Spleen (tissue), 11 donors: ENCODE data around the gene TMIGD2. TPM values are rescaled to one million over a fixed set of nuclear protein-coding genes. Genes with fewer than 3 reads are reported as not detected.
"Not testable (repeated sequence)": the region's sequence is repeated elsewhere in the genome, so short reads cannot be mapped to it uniquely, and the experiment has no call there.

Experiments used
- DNase-seq: peaks from one replicate; pipeline ENCODE4 v3.0.0-alpha.2; 2020
- H3K27ac ChIP-seq, 8 donors: fragments of 200-600 bp; sonication (generic) in 7 of 8; 1 replicate in 4 of 8; 2 replicates in 4 of 8; pipeline versions ENCODE4 v1.5.0 to v1.8.0; 2016 to 2021; ENCODE audit warnings: inconsistent platforms in 4 of 8, mild to moderate bottlenecking in 4 of 8, moderate library complexity in 1 of 8
- H3K27me3 ChIP-seq, 7 donors: fragments of 200-600 bp; sonication (generic) in 6 of 7; replicated peaks in 1 of 7; 1 replicate in 4 of 7; 2 replicates in 3 of 7; pipeline versions ENCODE4 v1.5.0 to v1.8.0; 2016 to 2021; ENCODE audit warnings: inconsistent platforms in 3 of 7, mild to moderate bottlenecking in 1 of 7
- H3K36me3 ChIP-seq, 6 donors: fragments of 200-600 bp; sonication (generic) in 5 of 6; 1 replicate in 4 of 6; 2 replicates in 2 of 6; pipeline versions ENCODE4 v1.5.0 to v1.8.0; 2016 to 2021; ENCODE audit warnings: inconsistent platforms in 2 of 6
- H3K4me1 ChIP-seq, 6 donors: fragments of 200-600 bp; sonication (generic) in 5 of 6; 1 replicate in 3 of 6; 2 replicates in 3 of 6; pipeline versions ENCODE4 v1.5.0 to v1.8.0; 2016 to 2021; ENCODE audit warnings: inconsistent platforms in 3 of 6
- H3K4me3 ChIP-seq, 8 donors: fragments of 200-600 bp; sonication (generic) in 7 of 8; 1 replicate in 4 of 8; 2 replicates in 4 of 8; pipeline versions ENCODE4 v1.5.0 to v1.8.0; 2016 to 2021; ENCODE audit warnings: inconsistent platforms in 4 of 8, mild to moderate bottlenecking in 4 of 8, moderate library complexity in 2 of 8
- H3K9me3 ChIP-seq, 8 donors: fragments of 200-600 bp; sonication (generic) in 7 of 8; 1 replicate in 4 of 8; 2 replicates in 4 of 8; pipeline versions ENCODE4 v1.5.0 to v1.8.0; 2016 to 2021; ENCODE audit warnings: inconsistent platforms in 4 of 8
- CTCF ChIP-seq, 11 experiments: fragments of 200-600 bp in 7 of 11; fragments of 450-650 bp in 4 of 11; sonication (generic) in 4 of 11; IDR thresholded peaks in 8 of 11; conservative IDR thresholded peaks in 3 of 11; 1 replicate in 7 of 11; 2 replicates in 4 of 11; pipeline versions ENCODE4 v1.4.0 to v1.8.0; 2016 to 2021; ENCODE audit warnings: antibody characterized with exemption in 11 of 11, inconsistent platforms in 4 of 11, mild to moderate bottlenecking in 1 of 11
- POLR2A ChIP-seq, 3 donors: fragments of 450-650 bp; IDR thresholded peaks; one replicate each; pipeline ENCODE4 v1.5.1; 2017; ENCODE audit warnings: antibody characterized with exemption in 3 of 3, mild to moderate bottlenecking in 1 of 3
- POLR2AphosphoS5 ChIP-seq, 3 donors: sonication (generic); formaldehyde crosslinking; IDR thresholded peaks; one replicate each; pipeline ENCODE4 v1.5.1; 2017; ENCODE audit warnings: antibody characterized with exemption in 3 of 3
- WGBS, 5 donors: extraction: QIAGEN DNeasy Blood & Tissue Kit in 3 of 5; methylation state at CpG; one replicate each; pipeline versions ENCODE4 v1.1.5 to v1.1.7; 2013 to 2018; 5-methylcytosine and 5-hydroxymethylcytosine counted together
- intact Hi-C: fragments of 100-400 bp; cut with DNase I; formaldehyde crosslinking; loops from one replicate; pipeline ENCODE4 v1.15.0; 2023; ENCODE audit warnings: low total_unique reads
- polyA plus RNA-seq, 3 donors: library from polyadenylated mRNA; stranded (reverse); fragments of 200-250 nt; gene quantifications; one replicate each; pipeline ENCODE4 v1.2.1, GENCODE V29; 2013
- total RNA-seq, 7 donors: library from RNA; depleted of rRNA in 3 of 7; stranded (reverse); fragments of >200 nt in 3 of 7; fragmentation: NEBNext Ultra II Directional in 4 of 7; extraction: Animal tissue kit (Norgen Biotek cat#: 25700) in 4 of 7; gene quantifications; one replicate each; pipeline versions ENCODE4 v1.1.0 to v1.2.1, GENCODE V29; 2016 to 2021
- donor health status: healthy with polysubstance abuse.
- donor health status: DM: no; HTN: no; CAD: no; lungs with moderate emphysema.
- donor health status: DM: no; HTN: no; CAD: no.
- donor health status: Bipolar disorder and iron deficiency.
- donor health status: healthy.
- donor health status: DM: no; HTN: no; CAD: no.
- donor health status: DM: yes; HTN: yes; CAD: no.

TMIGD2 gene
- total and polyA plus RNA-seq, 10 donors: 1.6 to 6.1 (median 4.2) TPM

GRCh38 chr19:4257025-4257424 lies 45.2 kb downstream of the TMIGD2 start:
- no peak for DNase-seq
- H3K4me1 ChIP-seq: peaks cover 0 to 11% (median 0%) of the 10 kb centered on the region in 6 donors
- H3K27ac ChIP-seq: no peak overlapping the region
- H3K27me3 ChIP-seq: no peaks in the 10 kb centered on the region
- TF ChIP-seq POLR2A (IDR thresholded peaks at IDR 0.05) (no peak), POLR2AphosphoS5 (IDR thresholded peaks at IDR 0.05) (no peak), CTCF (IDR thresholded peaks at IDR 0.05 in 8 of 11, conservative IDR thresholded peaks at IDR 0.05 in 3 of 11) (no peak)
- H3K36me3 ChIP-seq: peaks cover 4 to 100% (median 98%) of the 10 kb centered on the region in 6 donors
- WGBS, 5 donors: 87 to 94% (median 89%) methylated on average over 6 of the region's 6 CpGs
- no peak overlapping the region for H3K4me3 ChIP-seq
- intact Hi-C loops: no loop called here
- H3K9me3 ChIP-seq: peaks cover 0 to 21% (median 12%) of the 10 kb centered on the region in 8 donors

GRCh38 chr19:4256563-4256962 lies 45.6 kb downstream of the TMIGD2 start:
- intact Hi-C loops: no loop called here
- WGBS, 5 donors: 87 to 100% (median 97%) methylated on average over 2 to 4 of the region's 4 CpGs
- Histone ChIP-seq H3K27ac (no peak overlapping the region), H3K4me3 (no peak overlapping the region), H3K27me3 (no peaks in the 10 kb centered on the region), H3K9me3 (peaks cover 0 to 21% (median 12%) of the 10 kb centered on the region in 8 donors), H3K4me1 (peaks cover 0 to 11% (median 0%) of the 10 kb centered on the region in 6 donors), H3K36me3 (peaks cover 4 to 100% (median 98%) of the 10 kb centered on the region in 6 donors)
- DNase-seq: no peak
- TF ChIP-seq CTCF (IDR thresholded peaks at IDR 0.05 in 8 of 11, conservative IDR thresholded peaks at IDR 0.05 in 3 of 11): no peak
- no peak for TF ChIP-seq POLR2AphosphoS5 (IDR thresholded peaks at IDR 0.05)
- TF ChIP-seq POLR2A (IDR thresholded peaks at IDR 0.05): no peak

GRCh38 chr19:4246767-4247593 lies 55.2 kb downstream of the TMIGD2 start, which contains the start of gene YJU2:
YJU2 (plus strand) TSS chr19:4247080; CDS start chr19:4247147, 67 bp downstream.
- WGBS, 5 donors: 0 to 1% (median 1%) methylated on average over 37 to 45 of the region's 45 CpGs
- peak; percentile 98 for DNase-seq
- Histone ChIP-seq H3K36me3 (peaks cover 5 to 39% (median 33%) of the 10 kb centered on the region in 6 donors), H3K9me3 (peaks cover 0 to 9% (median 6%) of the 10 kb centered on the region in 8 donors), H3K4me3 (peak within 1 kb of the TSS; percentile 37 to 77 (median 58)), H3K27me3 (no peaks in the 10 kb centered on the region), H3K4me1 (peaks cover 0 to 22% (median 18%) of the 10 kb centered on the region in 6 donors), H3K27ac (peak within 1 kb of the TSS; percentile 94 to 99 (median 96))
- peak in 1 of 3 donors; percentile 82 for TF ChIP-seq POLR2A (IDR thresholded peaks at IDR 0.05)
- TF ChIP-seq CTCF (IDR thresholded peaks at IDR 0.05 in 8 of 11, conservative IDR thresholded peaks at IDR 0.05 in 3 of 11): peak in 9 of 11 experiments; percentile 12 to 59 (median 47)
- peak; percentile 60 to 87 (median 82) for TF ChIP-seq POLR2AphosphoS5 (IDR thresholded peaks at IDR 0.05)
- intact Hi-C loops: no loop called here

GRCh38 chr19:4245938-4246337 lies 56.3 kb downstream of the TMIGD2 start:
- Histone ChIP-seq H3K27ac (peak overlapping the region in 4 of 8 donors; percentile 96 to 99 (median 98)), H3K4me1 (peaks cover 0 to 22% (median 18%) of the 10 kb centered on the region in 6 donors)

More at GRCh38 chr19:4245938-4246337, 56.3 kb downstream of the TMIGD2 start:
- intact Hi-C loops, DNase-seq, H3K27me3 ChIP-seq: not testable (repeated sequence)
- WGBS, 5 donors: 94 to 98% (median 96%) methylated on average over 6 of the region's 6 CpGs
- Histone ChIP-seq H3K4me3 (peak overlapping the region in 2 of 8 donors; percentile 56 to 77), H3K9me3 (peaks cover 0 to 19% (median 15%) of the 10 kb centered on the region in 8 donors), H3K36me3 (peaks cover 3 to 29% (median 23%) of the 10 kb centered on the region in 6 donors)

Other genes with a start within 250 kb of the TMIGD2 start
- 10 to 100 TPM; 43.0 to 68.1 (median 53.7) TPM for gene ZBTB7A, start 235.5 kb downstream of the TMIGD2 start, total RNA-seq
- 10 to 100 TPM in 1 of 3 donors, 1 to 10 TPM in 2; 4.0 to 15.2 (median 4.2) TPM for gene ZBTB7A, start 235.5 kb downstream of the TMIGD2 start, polyA plus RNA-seq
- gene MAP2K2, start 178.3 kb downstream of the TMIGD2 start, total RNA-seq: 100 to 1,000 TPM in 5 of 7 donors, 10 to 100 TPM in 2; 95.3 to 131 (median 101) TPM
- 100 to 1,000 TPM; 117 to 165 (median 160) TPM for gene MAP2K2, start 178.3 kb downstream of the TMIGD2 start, polyA plus RNA-seq
- 1 to 10 TPM in 1 of 7 donors, under 1 TPM in 2, not detected in 4; 0.19 to 1.1 (median 0.37) TPM for gene CREB3L3, start 148.8 kb downstream of the TMIGD2 start, total RNA-seq
- under 1 TPM in 1 of 3 donors, not detected in 2; 0.07 TPM for gene CREB3L3, start 148.8 kb downstream of the TMIGD2 start, polyA plus RNA-seq
- gene SIRT6, start 119.8 kb downstream of the TMIGD2 start, total RNA-seq: 10 to 100 TPM; 15.9 to 39.8 (median 27.7) TPM
- gene SIRT6, start 119.8 kb downstream of the TMIGD2 start, polyA plus RNA-seq: 10 to 100 TPM; 23.1 to 37.5 (median 35.6) TPM
- gene ANKRD24, start 119.7 kb downstream of the TMIGD2 start, total RNA-seq: 1 to 10 TPM in 3 of 7 donors, under 1 TPM in 4; 0.67 to 2.2 (median 0.97) TPM
- gene ANKRD24, start 119.7 kb downstream of the TMIGD2 start, polyA plus RNA-seq: 1 to 10 TPM in 1 of 3 donors, under 1 TPM in 2; 0.70 to 1.4 (median 0.80) TPM
- gene EBI3, start 72.9 kb downstream of the TMIGD2 start, total RNA-seq: 10 to 100 TPM; 16.2 to 60.6 (median 38.1) TPM
- gene EBI3, start 72.9 kb downstream of the TMIGD2 start, polyA plus RNA-seq: 10 to 100 TPM; 15.0 to 32.9 (median 27.5) TPM
- gene YJU2, start 55.3 kb downstream of the TMIGD2 start, total RNA-seq: 10 to 100 TPM; 17.4 to 23.3 (median 21.2) TPM
- 10 to 100 TPM; 27.0 to 34.0 (median 27.5) TPM for gene YJU2, start 55.3 kb downstream of the TMIGD2 start, polyA plus RNA-seq
- 1 to 10 TPM in 2 of 7 donors, not detected in 5; 1.2 to 3.9 TPM for gene SHD, start 23.1 kb downstream of the TMIGD2 start, total RNA-seq
- gene SHD, start 23.1 kb downstream of the TMIGD2 start, polyA plus RNA-seq: under 1 TPM in 2 of 3 donors, not detected in 1; 0.05 to 0.41 TPM
- gene FSD1, start 2.2 kb upstream of the TMIGD2 start, total RNA-seq: 1 to 10 TPM in 6 of 7 donors, under 1 TPM in 1; 0.80 to 6.6 (median 2.0) TPM
- gene FSD1, start 2.2 kb upstream of the TMIGD2 start, polyA plus RNA-seq: 1 to 10 TPM; 2.3 to 3.0 (median 2.5) TPM
- 1 to 10 TPM in 4 of 7 donors, under 1 TPM in 2, not detected in 1; 0.79 to 5.1 (median 1.6) TPM for gene STAP2, start 36.4 kb upstream of the TMIGD2 start, total RNA-seq
- 1 to 10 TPM; 2.1 to 2.9 (median 2.5) TPM for gene STAP2, start 36.4 kb upstream of the TMIGD2 start, polyA plus RNA-seq
- gene MPND, start 41.2 kb upstream of the TMIGD2 start, total RNA-seq: 10 to 100 TPM in 4 of 7 donors, 1 to 10 TPM in 3; 6.4 to 24.2 (median 13.8) TPM
- gene MPND, start 41.2 kb upstream of the TMIGD2 start, polyA plus RNA-seq: 10 to 100 TPM; 17.1 to 24.0 (median 17.9) TPM
- 10 to 100 TPM; 37.2 to 77.4 (median 66.2) TPM for gene SH3GL1, start 98.2 kb upstream of the TMIGD2 start, total RNA-seq
- gene SH3GL1, start 98.2 kb upstream of the TMIGD2 start, polyA plus RNA-seq: 10 to 100 TPM; 26.1 to 44.0 (median 31.3) TPM
- gene CHAF1A, start 100.3 kb upstream of the TMIGD2 start, total RNA-seq: 10 to 100 TPM in 5 of 7 donors, 1 to 10 TPM in 2; 9.4 to 17.9 (median 10.6) TPM
- gene CHAF1A, start 100.3 kb upstream of the TMIGD2 start, polyA plus RNA-seq: 1 to 10 TPM; 3.8 to 7.4 (median 5.7) TPM
- 100 to 1,000 TPM in 2 of 7 donors, 10 to 100 TPM in 5; 72.3 to 132 (median 89.8) TPM for gene UBXN6, start 155.4 kb upstream of the TMIGD2 start, total RNA-seq
- 100 to 1,000 TPM in 2 of 3 donors, 10 to 100 TPM in 1; 76.4 to 146 (median 123) TPM for gene UBXN6, start 155.4 kb upstream of the TMIGD2 start, polyA plus RNA-seq
- gene HDGFL2, start 169.9 kb upstream of the TMIGD2 start, total RNA-seq: 10 to 100 TPM; 23.2 to 39.7 (median 29.4) TPM
- gene HDGFL2, start 169.9 kb upstream of the TMIGD2 start, polyA plus RNA-seq: 100 to 1,000 TPM in 1 of 3 donors, 10 to 100 TPM in 2; 25.3 to 136 (median 26.0) TPM
- 10 to 100 TPM in 1 of 7 donors, 1 to 10 TPM in 5, under 1 TPM in 1; 0.85 to 10.2 (median 4.5) TPM for gene PLIN4, start 216.1 kb upstream of the TMIGD2 start, total RNA-seq
- gene PLIN4, start 216.1 kb upstream of the TMIGD2 start, polyA plus RNA-seq: 1 to 10 TPM in 1 of 3 donors, under 1 TPM in 2; 0.27 to 1.2 (median 0.52) TPM
- 10 to 100 TPM in 4 of 7 donors, 1 to 10 TPM in 3; 2.4 to 18.4 (median 15.1) TPM for gene PLIN5, start 232.8 kb upstream of the TMIGD2 start, total RNA-seq
- 1 to 10 TPM in 2 of 3 donors, under 1 TPM in 1; 0.82 to 2.2 (median 2.1) TPM for gene PLIN5, start 232.8 kb upstream of the TMIGD2 start, polyA plus RNA-seq
- 10 to 100 TPM in 6 of 7 donors, 1 to 10 TPM in 1; 9.6 to 54.0 (median 15.8) TPM for gene LRG1, start 237.6 kb upstream of the TMIGD2 start, total RNA-seq
- gene LRG1, start 237.6 kb upstream of the TMIGD2 start, polyA plus RNA-seq: 1 to 10 TPM; 1.7 to 5.6 (median 2.3) TPM